ENCODE measurements around the gene BAIAP2L1. TPM values are rescaled to one million over a fixed set of nuclear protein-coding genes. Genes with fewer than 3 reads are reported as not detected.
"Not testable (repeated sequence)": the region's sequence is repeated elsewhere in the genome, so short reads cannot be mapped to it uniquely, and the experiment has no call there.

The BAIAP2L1 gene
- total RNA-seq, 2 experiments from 2014 or later = 2.3 to 3.0 TPM

DNA sequence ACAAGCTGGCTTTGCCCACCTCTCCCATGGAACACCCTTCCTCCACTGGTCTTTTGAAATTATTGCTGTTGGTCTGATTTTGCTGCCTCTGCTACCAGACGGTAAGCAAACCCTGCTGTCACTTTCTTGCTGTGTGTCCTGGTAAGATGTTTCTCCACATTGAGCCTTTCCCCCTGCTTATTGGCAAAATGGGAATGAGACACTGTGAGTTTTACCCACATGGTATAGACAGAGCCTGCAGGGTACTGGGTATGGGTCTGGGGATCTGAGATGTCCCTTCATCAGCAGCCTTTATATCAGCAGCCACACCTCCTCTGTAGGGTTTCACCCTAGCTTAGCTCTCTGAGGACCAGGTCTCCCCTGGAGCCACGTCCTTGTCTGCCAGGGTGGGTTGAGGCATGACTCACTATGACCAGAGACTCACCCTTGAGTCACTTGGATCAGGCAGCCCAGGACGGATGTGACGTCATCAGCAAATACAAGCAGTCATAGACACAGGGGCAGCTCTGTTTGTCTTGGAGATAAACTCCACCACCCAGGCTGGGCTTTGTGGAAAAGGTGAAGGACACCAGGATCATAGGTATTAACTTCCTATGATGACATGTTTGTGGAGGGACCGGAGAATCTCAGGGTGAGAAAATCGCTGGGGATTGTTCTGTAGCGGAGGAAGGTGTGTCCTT, 17.9 kb upstream of the BAIAP2L1 start:
- H3K4me3 Mint-ChIP-seq = no peak overlapping the region
- H3K27me3 Mint-ChIP-seq = peaks cover under 1% of the 10 kb centered on the region
- ChIA-PET CTCF (interaction anchor here (1.2 to 3.1 kb wide), 5 partner anchors 11 to 423 kb away, joined by 3 to 8 read pairs (median 4); partner anchors contain the start of gene BAIAP2L1), POLR2A (interaction anchor here (0.6 kb wide), 1 partner anchor 116 kb away, joined by 3 read pairs; no protein-coding TSS in a partner anchor)
- intact Hi-C loops (cut with DNase I, micrococcal nuclease) = no loop called here
- no peaks in the 10 kb centered on the region for H3K4me1 Mint-ChIP-seq
- H3K9me3 Mint-ChIP-seq (ENCODE audit: low read depth) = no peaks in the 10 kb centered on the region
- peak; percentile 90 for ATAC-seq
- H3K27ac Mint-ChIP-seq = no peak overlapping the region
- H3K36me3 Mint-ChIP-seq (ENCODE audit: low read depth) = no peaks in the 10 kb centered on the region
- DNase-seq = peak; percentile 64

DNA sequence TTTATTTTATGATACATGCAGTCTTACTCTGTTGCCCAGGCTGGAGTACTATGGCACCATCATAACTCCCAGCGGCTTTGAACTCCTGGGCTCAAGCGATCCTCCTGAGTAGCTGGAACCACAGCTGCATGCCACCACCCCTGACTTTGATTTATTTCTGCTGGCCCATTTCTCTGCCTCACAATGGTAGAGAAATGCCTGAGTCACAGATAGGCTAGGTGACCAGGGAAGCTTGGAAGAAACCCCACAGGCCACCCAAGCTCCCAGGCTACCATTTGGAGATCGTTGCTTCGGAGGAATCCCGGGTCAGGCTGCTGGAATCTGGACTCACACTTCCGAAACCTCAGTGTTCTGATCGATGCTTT, 17.4 kb upstream of the BAIAP2L1 start:
- ATAC-seq (no peak), DNase-seq (no peak)
- Mint-ChIP-seq H3K36me3 (ENCODE audit: low read depth) (no peaks in the 10 kb centered on the region), H3K4me1 (no peaks in the 10 kb centered on the region), H3K27me3 (no peaks in the 10 kb centered on the region), H3K27ac (no peak overlapping the region), H3K4me3 (no peak overlapping the region), H3K9me3 (ENCODE audit: low read depth) (no peaks in the 10 kb centered on the region)
- CTCF ChIA-PET = interaction anchor here (0.7 to 3.1 kb wide), 6 partner anchors 11 to 783 kb away, joined by 3 to 8 read pairs (median 4); partner anchors contain the start of gene BAIAP2L1
- intact Hi-C loops (cut with DNase I, micrococcal nuclease) = no loop called here
- POLR2A ChIA-PET = interaction anchor here (0.6 kb wide), 1 partner anchor 115 kb away, joined by 3 read pairs; no protein-coding TSS in a partner anchor

DNA sequence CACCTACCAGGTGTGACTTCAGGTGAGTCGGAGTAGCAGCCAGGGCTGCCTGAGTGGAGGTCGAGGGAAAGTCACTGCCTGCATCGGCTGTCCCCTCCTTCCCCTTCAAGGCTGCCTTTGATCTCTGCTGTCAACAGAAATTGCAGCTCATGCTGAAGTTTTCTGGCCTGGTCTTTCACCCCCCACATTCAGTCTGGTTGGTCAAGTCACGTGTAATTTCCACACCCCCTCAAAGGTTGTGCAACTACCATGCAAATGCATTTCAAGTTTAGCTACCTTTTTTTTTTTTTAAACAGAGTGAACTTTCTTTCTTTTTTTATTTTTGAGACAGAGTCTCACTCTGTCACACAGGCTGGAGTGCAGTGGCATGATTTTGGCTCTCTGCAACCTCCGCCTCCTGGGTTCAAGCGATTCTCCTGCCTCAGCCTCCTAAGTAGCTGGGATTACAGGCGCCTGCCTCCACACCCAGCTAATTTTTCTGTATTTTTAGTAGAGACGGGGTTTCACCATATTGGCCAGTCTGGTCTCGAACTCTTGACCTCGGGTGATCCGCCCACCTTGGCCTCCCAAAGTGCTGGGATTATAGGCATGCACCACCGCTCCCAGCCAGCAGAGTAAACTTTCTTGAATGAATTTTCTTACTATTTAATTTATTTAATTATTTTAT, 16.8 kb upstream of the BAIAP2L1 start:
- intact Hi-C loops (cut with DNase I, micrococcal nuclease); H3K27ac Mint-ChIP-seq; H3K9me3 Mint-ChIP-seq (ENCODE audit: low read depth); H3K27me3 Mint-ChIP-seq; H3K4me3 Mint-ChIP-seq; H3K36me3 Mint-ChIP-seq (ENCODE audit: low read depth); ATAC-seq; POLR2A ChIA-PET; H3K4me1 Mint-ChIP-seq; DNase-seq: not testable (repeated sequence)
- CTCF ChIA-PET = interaction anchor here (0.7 to 3.1 kb wide), 6 partner anchors 10 to 783 kb away, joined by 3 to 8 read pairs (median 3); partner anchors contain the start of gene BAIAP2L1

DNA sequence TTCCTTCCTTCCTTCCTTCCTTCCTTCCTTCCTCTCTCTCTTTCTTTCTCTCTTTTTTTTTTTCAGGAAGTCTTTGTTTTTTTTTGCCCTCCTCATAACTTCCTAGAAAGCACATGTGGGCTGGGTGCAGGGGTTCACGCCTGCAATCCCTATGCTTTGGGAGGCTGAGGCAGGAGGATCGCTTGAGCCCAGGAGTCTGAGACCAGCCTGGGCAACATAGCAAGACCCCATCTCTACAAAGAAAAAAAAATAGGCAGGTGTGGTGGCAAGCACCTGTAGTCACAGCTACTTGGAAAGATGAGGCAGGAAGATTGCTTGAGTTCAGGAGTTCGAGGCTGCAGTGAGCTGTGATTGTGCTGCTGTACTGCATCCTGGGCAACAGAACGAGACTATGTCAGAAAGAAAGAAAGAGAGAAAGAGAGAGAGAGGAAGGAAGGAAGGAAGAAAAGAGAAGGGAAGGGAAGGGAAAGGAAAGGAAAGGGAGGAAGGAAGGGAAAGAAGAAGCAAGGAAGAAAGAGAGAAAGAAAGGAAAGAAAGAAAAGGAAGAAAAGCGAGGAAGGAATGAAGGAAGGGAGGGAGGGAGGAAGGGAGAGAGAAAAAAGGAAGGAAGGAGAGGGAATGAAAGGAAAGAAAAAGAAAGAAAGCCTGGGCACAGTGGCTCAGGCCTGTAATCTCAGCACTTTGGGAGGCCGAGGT, 13.5 kb upstream of the BAIAP2L1 start:
- no peaks in the 10 kb centered on the region for H3K4me1 Mint-ChIP-seq
- H3K4me3 Mint-ChIP-seq = no peak overlapping the region
- ATAC-seq (no peak), DNase-seq (no peak)
- intact Hi-C loops (cut with DNase I, micrococcal nuclease) = no loop called here
- H3K36me3 Mint-ChIP-seq (ENCODE audit: low read depth) = no peaks in the 10 kb centered on the region
- no peak overlapping the region for H3K27ac Mint-ChIP-seq
- no peaks in the 10 kb centered on the region for H3K9me3 Mint-ChIP-seq (ENCODE audit: low read depth)
- POLR2A ChIA-PET = no interaction called here
- peaks cover 4% of the 10 kb centered on the region for H3K27me3 Mint-ChIP-seq
- CTCF ChIA-PET = no interaction called here

DNA sequence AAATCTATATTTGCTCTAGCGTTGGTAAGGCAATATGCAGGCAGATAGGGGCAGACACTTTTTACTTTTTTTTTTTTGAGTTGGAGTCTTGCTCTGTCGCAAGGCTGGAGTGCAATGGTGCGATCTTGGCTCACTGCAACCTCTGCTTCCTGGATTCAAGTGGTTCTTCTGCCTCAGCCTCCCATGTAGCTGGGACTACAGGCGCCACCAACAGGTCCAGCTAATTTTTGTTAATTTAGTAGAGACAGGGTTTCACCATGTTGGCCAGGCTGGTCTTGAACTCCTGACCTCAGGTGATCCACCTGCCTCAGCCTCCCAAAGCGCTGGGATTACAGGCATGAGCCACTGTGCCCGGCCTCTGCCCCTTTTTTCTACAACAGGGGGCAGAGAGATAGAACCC, 12.8 kb upstream of the BAIAP2L1 start:
- H3K36me3 Mint-ChIP-seq (ENCODE audit: low read depth); H3K27me3 Mint-ChIP-seq; intact Hi-C loops (cut with DNase I, micrococcal nuclease); ATAC-seq; DNase-seq; H3K9me3 Mint-ChIP-seq (ENCODE audit: low read depth); H3K27ac Mint-ChIP-seq; CTCF ChIA-PET; H3K4me1 Mint-ChIP-seq; H3K4me3 Mint-ChIP-seq; POLR2A ChIA-PET: not testable (repeated sequence)

DNA sequence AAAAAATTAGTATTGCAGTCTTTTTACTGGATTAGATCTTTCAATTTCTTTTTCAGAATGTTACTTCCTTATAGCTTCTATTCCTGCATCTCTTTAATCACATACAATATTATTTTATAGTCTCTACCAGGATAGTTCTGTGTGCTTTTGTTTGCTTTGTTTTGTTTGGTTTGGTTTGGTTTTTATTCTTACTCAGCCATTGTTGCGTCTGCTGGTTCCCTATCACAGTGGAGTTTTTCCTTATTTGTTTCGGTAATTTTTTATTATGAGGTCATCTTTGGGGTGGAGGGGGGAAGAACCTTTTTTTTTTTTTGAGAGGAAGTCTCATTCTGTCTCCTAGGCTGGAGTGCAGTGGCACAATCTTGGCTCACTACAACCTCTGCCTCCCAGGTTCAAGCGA, 9.0 kb upstream of the BAIAP2L1 start:
- no peaks in the 10 kb centered on the region for H3K36me3 Mint-ChIP-seq (ENCODE audit: low read depth)
- no peaks in the 10 kb centered on the region for H3K4me1 Mint-ChIP-seq
- no peak overlapping the region for H3K4me3 Mint-ChIP-seq
- peaks cover 6% of the 10 kb centered on the region for H3K27me3 Mint-ChIP-seq
- no peak overlapping the region for H3K27ac Mint-ChIP-seq
- ChIA-PET POLR2A (no interaction called here), CTCF (interaction anchor here (1.7 kb wide), 1 partner anchor 12 kb away, joined by 13 read pairs; no protein-coding TSS in a partner anchor)
- ATAC-seq (no peak), DNase-seq (no peak)
- H3K9me3 Mint-ChIP-seq (ENCODE audit: low read depth) = no peaks in the 10 kb centered on the region
- intact Hi-C loops (cut with DNase I, micrococcal nuclease) = no loop called here

DNA sequence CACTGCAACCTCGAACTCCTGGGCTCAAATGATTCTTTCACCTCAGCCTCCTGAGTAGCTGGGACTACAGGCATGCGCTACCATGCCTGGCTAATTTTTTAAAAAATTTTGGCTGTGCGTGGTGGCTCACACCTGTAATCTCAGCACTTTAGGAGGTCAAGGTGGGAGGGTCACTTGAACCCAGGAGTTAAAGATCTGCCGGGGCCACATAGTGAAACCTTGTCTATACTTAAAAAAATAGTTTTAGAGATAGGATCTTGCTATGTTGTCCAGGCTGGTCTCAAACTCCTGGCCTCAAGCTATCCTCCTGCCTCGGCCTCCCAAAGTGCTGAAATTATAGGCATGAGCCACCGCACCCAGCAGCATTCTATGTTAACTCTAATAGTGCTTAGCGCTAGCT, 7.3 kb upstream of the BAIAP2L1 start:
- intact Hi-C loops (cut with DNase I, micrococcal nuclease); H3K4me1 Mint-ChIP-seq; H3K36me3 Mint-ChIP-seq (ENCODE audit: low read depth); H3K27me3 Mint-ChIP-seq; POLR2A ChIA-PET; ATAC-seq; H3K27ac Mint-ChIP-seq; H3K4me3 Mint-ChIP-seq; DNase-seq; H3K9me3 Mint-ChIP-seq (ENCODE audit: low read depth): not testable (repeated sequence)
- CTCF ChIA-PET = interaction anchor here (1.3 kb wide), 1 partner anchor 10 kb away, joined by 4 read pairs; no protein-coding TSS in a partner anchor

DNA sequence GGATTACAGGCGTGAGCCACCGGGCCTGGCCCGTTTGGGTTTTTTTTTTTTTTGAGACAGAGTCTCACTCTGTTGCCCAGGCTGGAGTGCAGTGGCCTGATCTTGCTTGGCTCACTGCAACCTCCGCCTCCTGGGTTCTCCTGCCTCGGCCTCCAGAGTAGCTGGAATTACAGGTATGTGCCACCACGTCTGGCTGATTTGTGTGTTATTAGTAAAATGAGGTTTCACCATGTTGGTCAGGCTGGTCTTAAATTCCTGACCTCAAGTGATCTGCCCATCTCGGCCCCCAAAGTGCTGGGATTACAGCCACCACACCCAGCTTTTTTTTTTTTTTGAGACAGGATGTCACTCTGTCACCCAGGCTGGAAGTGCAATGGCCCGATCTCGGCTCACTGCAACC, 5.9 kb upstream of the BAIAP2L1 start:
- ChIA-PET CTCF (interaction anchor here (0.7 to 1.3 kb wide), 3 partner anchors 9 to 717 kb away, joined by 3 to 4 read pairs (median 3); no protein-coding TSS in a partner anchor), POLR2A (interaction anchor here (0.6 kb wide), 1 partner anchor 383 kb away, joined by 5 read pairs; no protein-coding TSS in a partner anchor)
- intact Hi-C loops (cut with DNase I, micrococcal nuclease) = no loop called here
- Mint-ChIP-seq H3K36me3 (ENCODE audit: low read depth) (no peaks in the 10 kb centered on the region), H3K9me3 (ENCODE audit: low read depth) (no peaks in the 10 kb centered on the region), H3K4me3 (no peak overlapping the region), H3K4me1 (no peaks in the 10 kb centered on the region), H3K27me3 (peaks cover 6% of the 10 kb centered on the region), H3K27ac (no peak overlapping the region)
- ATAC-seq (no peak), DNase-seq (no peak)

DNA sequence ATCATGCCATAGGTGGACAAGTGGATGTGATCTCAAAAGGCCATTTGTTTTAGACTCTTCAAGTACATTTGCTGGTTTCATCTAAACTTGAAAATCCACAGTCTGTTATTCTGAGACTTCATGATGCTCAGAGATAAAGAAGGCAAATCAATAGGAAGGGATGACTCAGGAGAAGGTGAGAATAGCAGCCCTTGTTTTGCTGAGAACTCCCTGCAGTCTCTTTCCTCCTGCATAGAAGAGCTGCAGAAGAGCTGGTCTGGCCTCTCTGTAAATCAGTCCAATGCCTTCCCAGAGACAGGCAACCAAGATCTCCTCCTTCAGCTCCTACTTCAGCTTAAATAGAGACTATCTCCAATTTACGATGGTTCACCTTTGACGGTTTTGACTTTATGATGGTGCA, 4.0 kb upstream of the BAIAP2L1 start:
- Mint-ChIP-seq H3K4me1 (peaks cover 3% of the 10 kb centered on the region), H3K27me3 (peaks cover 3% of the 10 kb centered on the region), H3K4me3 (no peak overlapping the region), H3K27ac (no peak overlapping the region), H3K9me3 (ENCODE audit: low read depth) (no peaks in the 10 kb centered on the region), H3K36me3 (ENCODE audit: low read depth) (no peaks in the 10 kb centered on the region)
- ATAC-seq (no peak), DNase-seq (no peak)
- POLR2A ChIA-PET = no interaction called here
- CTCF ChIA-PET = no interaction called here
- intact Hi-C loops (cut with DNase I, micrococcal nuclease) = loop anchor here (5.0 kb wide), 3 partner anchors 123 to 737 kb away; partner anchors contain the start of genes BRI3 (in 1 of the 2) and SMURF1 (in 1 of the 2)

DNA sequence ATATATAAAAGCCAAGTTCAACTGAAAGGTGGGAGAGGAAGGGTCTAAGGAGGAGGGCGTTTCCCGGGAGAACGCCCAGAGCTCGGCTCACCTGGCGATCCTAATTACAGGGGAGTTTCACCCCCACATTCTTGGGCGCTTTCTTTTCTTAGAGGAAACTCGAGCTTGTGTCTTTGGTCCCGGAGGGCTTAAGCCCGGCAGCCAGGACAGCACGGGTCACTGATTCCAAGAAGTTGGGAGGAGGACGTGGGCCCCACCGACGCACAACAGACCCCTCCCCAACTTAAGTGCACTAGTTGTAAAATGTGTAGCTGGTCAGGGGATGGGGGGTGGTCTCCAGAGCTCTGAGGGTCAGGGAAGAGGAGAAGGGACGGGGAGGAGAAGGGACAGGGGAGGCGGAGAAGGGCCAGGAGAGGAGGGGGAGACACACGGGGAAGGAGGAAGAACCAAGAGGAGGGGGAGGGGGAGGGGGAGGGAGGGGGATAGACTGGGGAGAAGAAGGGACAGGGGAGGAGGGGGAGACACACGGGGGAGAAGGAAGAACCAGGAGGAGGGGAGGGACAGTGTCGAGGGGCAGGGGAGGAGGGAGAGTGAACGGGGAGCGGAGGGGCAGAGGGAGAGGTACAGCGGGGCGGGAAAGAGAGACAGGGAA, 874 bp downstream of the BAIAP2L1 start:
- no peak for ATAC-seq
- H3K4me3 Mint-ChIP-seq = peak overlapping the region; percentile 8
- no peak overlapping the region for H3K27ac Mint-ChIP-seq
- H3K9me3 Mint-ChIP-seq (ENCODE audit: low read depth) = no peaks in the 10 kb centered on the region
- ChIA-PET POLR2A (no interaction called here), CTCF (no interaction called here)
- peaks cover 7% of the 10 kb centered on the region for H3K4me1 Mint-ChIP-seq
- H3K36me3 Mint-ChIP-seq (ENCODE audit: low read depth) = no peaks in the 10 kb centered on the region
- DNase-seq = no peak
- peaks cover 19% of the 10 kb centered on the region for H3K27me3 Mint-ChIP-seq
- intact Hi-C loops (cut with DNase I, micrococcal nuclease) = loop anchor here (2.0 to 5.0 kb wide), 4 partner anchors 118 to 742 kb away; partner anchors contain the start of genes BHLHA15 (in 1 of the 2), BRI3 (in 1 of the 2) and SMURF1 (in 1 of the 2)

DNA sequence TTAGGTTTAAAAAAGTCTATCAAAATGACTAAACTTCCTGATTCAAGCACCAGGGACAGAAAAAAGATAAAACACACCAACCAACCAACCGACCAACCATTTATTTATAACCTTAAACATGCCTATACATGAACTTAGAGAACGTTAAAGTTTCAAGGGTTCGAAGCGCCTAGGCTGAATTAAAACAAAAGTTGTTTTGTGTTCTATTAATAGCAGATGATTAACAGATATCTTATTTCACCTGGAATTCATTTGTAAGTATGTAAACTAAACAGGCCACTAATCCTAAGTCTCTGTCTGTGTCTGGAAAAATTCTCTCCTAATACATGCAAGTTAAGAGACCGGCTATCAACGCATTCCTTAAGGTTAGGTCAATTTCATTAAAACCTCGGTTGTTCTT, 1.4 kb downstream of the BAIAP2L1 start:
- ChIA-PET POLR2A (no interaction called here), CTCF (no interaction called here)
- Mint-ChIP-seq H3K4me3 (peak overlapping the region; percentile 8), H3K4me1 (peaks cover 7% of the 10 kb centered on the region), H3K27me3 (peaks cover 19% of the 10 kb centered on the region), H3K36me3 (ENCODE audit: low read depth) (no peaks in the 10 kb centered on the region), H3K27ac (no peak overlapping the region), H3K9me3 (ENCODE audit: low read depth) (no peaks in the 10 kb centered on the region)
- DNase-seq (no peak), ATAC-seq (no peak)
- intact Hi-C loops (cut with DNase I, micrococcal nuclease) = no loop called here
